Measurements from ENCODE around the gene DMP1. TPM values are rescaled to one million over a fixed set of nuclear protein-coding genes. Genes with fewer than 3 reads are reported as not detected.

Gene DMP1, protein sequence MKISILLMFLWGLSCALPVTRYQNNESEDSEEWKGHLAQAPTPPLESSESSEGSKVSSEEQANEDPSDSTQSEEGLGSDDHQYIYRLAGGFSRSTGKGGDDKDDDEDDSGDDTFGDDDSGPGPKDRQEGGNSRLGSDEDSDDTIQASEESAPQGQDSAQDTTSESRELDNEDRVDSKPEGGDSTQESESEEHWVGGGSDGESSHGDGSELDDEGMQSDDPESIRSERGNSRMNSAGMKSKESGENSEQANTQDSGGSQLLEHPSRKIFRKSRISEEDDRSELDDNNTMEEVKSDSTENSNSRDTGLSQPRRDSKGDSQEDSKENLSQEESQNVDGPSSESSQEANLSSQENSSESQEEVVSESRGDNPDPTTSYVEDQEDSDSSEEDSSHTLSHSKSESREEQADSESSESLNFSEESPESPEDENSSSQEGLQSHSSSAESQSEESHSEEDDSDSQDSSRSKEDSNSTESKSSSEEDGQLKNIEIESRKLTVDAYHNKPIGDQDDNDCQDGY
- not detected in 2 replicates for total RNA-seq

DNA sequence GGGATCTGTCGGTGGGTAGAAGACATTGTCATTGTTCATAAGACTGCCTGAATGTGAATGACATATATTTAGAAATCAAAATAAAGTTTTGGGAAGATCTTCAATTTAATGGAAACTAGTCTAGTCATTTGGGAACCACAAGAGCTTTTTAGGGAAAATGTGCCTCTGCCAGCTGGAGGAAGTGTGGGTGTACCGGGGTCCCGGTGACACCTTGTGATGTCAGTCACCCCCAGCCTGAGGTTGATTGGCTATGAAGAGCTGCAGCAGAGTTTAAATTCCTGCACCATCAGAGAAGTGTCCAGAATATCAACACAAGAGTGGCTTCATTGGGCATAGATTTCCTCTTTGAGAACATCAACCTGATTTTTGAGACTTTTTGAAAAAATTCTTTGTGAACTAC, at the start of gene DMP1:
DMP1 (plus strand) TSS at position 301 of the 400 bp plus-strand sequence. CDS start 6,213 bp downstream, outside the sequence.

DNA sequence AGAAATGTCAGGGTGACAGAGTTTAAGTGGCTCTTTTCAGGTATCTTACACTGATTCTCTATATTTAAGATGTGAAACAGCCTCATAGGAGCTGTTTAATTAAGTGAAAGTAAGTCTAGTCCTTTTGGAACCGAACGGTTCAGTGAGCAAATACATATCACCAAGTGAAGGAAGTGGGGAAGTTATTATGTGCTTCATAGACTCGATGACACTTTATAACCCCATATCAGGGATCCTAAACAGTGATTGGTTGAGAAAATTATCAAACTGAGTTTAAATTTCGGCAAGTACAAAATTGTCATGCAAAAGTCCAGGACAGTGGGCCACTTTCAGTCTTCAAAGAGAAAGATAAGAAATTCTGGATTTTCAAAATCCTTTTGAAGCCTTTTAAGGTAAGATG, 41.9 kb upstream of the DMP1 start, which contains the start of gene DSPP:
DSPP (plus strand) TSS at position 301 of the 400 bp plus-strand sequence. CDS start 2,380 bp downstream, outside the sequence.

Other genes starting within 250 kb of the DMP1 start
- gene NUDT9, start 227.7 kb upstream of the DMP1 start, total RNA-seq = 13.4 and 18.1 TPM in 2 replicates
- 0.13 and 0.19 TPM in 2 replicates for gene SPARCL1, start 120.9 kb upstream of the DMP1 start, total RNA-seq
- gene DSPP, start 41.8 kb upstream of the DMP1 start, total RNA-seq = not detected in 2 replicates
- gene IBSP, start 149.3 kb downstream of the DMP1 start, total RNA-seq = not detected in 2 replicates
- gene MEPE, start 182.7 kb downstream of the DMP1 start, total RNA-seq = not detected in 2 replicates